IPS DF 6.9 (cell line): ENCODE data around the gene NANOS1.

Experiments
- DNase-seq: peaks from one replicate; pipeline ENCODE4 v3.0.0-alpha.2; 2013; ENCODE audit warnings: low read depth, low spot score
- H3K27ac ChIP-seq: one replicate; pipeline ENCODE4 v1.5.1; 2013; ENCODE audit warnings: low read length, control low read depth
- H3K27me3 ChIP-seq: 2 replicates; pipeline ENCODE4 v1.6.1; 2013; ENCODE audit warnings: mild to moderate bottlenecking, low read length; ENCODE audit not compliant: control insufficient read depth, insufficient read depth
- H3K36me3 ChIP-seq: 2 replicates; pipeline ENCODE4 v1.6.1; 2013; ENCODE audit warnings: low read length; ENCODE audit not compliant: control insufficient read depth, insufficient read depth
- H3K4me1 ChIP-seq: 2 replicates; pipeline ENCODE4 v1.6.1; 2013; ENCODE audit warnings: low read length; ENCODE audit not compliant: control insufficient read depth, insufficient read depth
- H3K4me3 ChIP-seq: 2 replicates; pipeline ENCODE4 v1.5.1; 2013; ENCODE audit warnings: mild to moderate bottlenecking, low read length
- H3K9me3 ChIP-seq: 2 replicates; pipeline ENCODE4 v1.6.1; 2013; ENCODE audit warnings: low read length, inconsistent platforms; ENCODE audit not compliant: control insufficient read depth, insufficient read depth
- WGBS: extraction: QIAGEN DNeasy Blood & Tissue Kit; methylation state at CpG from one replicate; pipeline ENCODE4 v1.1.7; 2013; ENCODE audit warnings: mixed read lengths, missing lambda C conversion rate; ENCODE audit not compliant: insufficient read length, insufficient coverage; 5-methylcytosine and 5-hydroxymethylcytosine counted together

Gene NANOS1

GRCh38 chr10:118992496-118992895 lies 37.0 kb upstream of the NANOS1 start:
- WGBS = no CpG with 5 or more reads among the region's 2 CpGs
- H3K27me3 ChIP-seq = no peaks in the 10 kb centered on the region
- H3K9me3 ChIP-seq = no peaks in the 10 kb centered on the region
- no peak overlapping the region for H3K27ac ChIP-seq
- no peaks in the 10 kb centered on the region for H3K4me1 ChIP-seq
- H3K36me3 ChIP-seq = no peaks in the 10 kb centered on the region
- no peak for DNase-seq
- H3K4me3 ChIP-seq = no peak overlapping the region

DNA sequence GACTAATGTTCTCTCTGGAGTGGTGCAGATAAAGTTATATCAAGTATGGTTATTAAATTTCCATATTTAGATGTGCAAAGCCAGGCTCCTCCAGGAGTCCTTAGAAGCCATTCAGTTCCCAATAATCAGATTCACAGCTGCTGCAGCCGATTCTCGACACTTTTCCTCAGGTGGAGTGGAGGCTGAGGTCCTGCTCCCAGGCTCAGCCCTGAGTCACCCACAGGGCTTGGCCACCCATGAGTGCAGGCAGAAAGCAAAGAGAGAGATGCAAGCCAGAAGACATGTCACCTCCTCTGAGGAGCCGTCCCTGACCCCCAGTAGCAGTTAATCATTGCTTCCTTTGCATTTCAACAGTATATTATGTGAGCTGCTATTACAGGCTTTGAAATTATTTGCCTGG lies 36.3 kb upstream of the NANOS1 start:
- no peaks in the 10 kb centered on the region for H3K9me3 ChIP-seq
- no peak for DNase-seq
- H3K27ac ChIP-seq = no peak overlapping the region
- no peak overlapping the region for H3K4me3 ChIP-seq
- H3K4me1 ChIP-seq = no peaks in the 10 kb centered on the region
- no CpG with 5 or more reads among the region's 3 CpGs for WGBS
- no peaks in the 10 kb centered on the region for H3K27me3 ChIP-seq
- H3K36me3 ChIP-seq = no peaks in the 10 kb centered on the region

GRCh38 chr10:118994321-118994720 lies 35.2 kb upstream of the NANOS1 start:
- Histone ChIP-seq H3K27me3 (no peaks in the 10 kb centered on the region), H3K27ac (no peak overlapping the region), H3K9me3 (no peaks in the 10 kb centered on the region), H3K4me3 (no peak overlapping the region), H3K36me3 (no peaks in the 10 kb centered on the region), H3K4me1 (no peaks in the 10 kb centered on the region)
- no peak for DNase-seq
- WGBS = no CpG with 5 or more reads among the region's 2 CpGs

GRCh38 chr10:118995739-118996138 lies 33.8 kb upstream of the NANOS1 start:
- H3K4me3 ChIP-seq = no peak overlapping the region
- H3K36me3 ChIP-seq = no peaks in the 10 kb centered on the region
- no peaks in the 10 kb centered on the region for H3K27me3 ChIP-seq
- no peaks in the 10 kb centered on the region for H3K4me1 ChIP-seq
- H3K9me3 ChIP-seq = no peaks in the 10 kb centered on the region
- no CpG with 5 or more reads among the region's 10 CpGs for WGBS
- no peak overlapping the region for H3K27ac ChIP-seq
- no peak for DNase-seq

- no peaks in the 10 kb centered on the region for H3K27me3 ChIP-seq
- no peaks in the 10 kb centered on the region for H3K9me3 ChIP-seq
- WGBS = no CpG with 5 or more reads among the region's 2 CpGs
- no peak overlapping the region for H3K4me3 ChIP-seq
- no peak for DNase-seq
- H3K36me3 ChIP-seq = no peaks in the 10 kb centered on the region
- no peaks in the 10 kb centered on the region for H3K4me1 ChIP-seq
- no peak overlapping the region for H3K27ac ChIP-seq
Observed at GRCh38 chr10:118997379-118997778, 32.1 kb upstream of the NANOS1 start.

DNA sequence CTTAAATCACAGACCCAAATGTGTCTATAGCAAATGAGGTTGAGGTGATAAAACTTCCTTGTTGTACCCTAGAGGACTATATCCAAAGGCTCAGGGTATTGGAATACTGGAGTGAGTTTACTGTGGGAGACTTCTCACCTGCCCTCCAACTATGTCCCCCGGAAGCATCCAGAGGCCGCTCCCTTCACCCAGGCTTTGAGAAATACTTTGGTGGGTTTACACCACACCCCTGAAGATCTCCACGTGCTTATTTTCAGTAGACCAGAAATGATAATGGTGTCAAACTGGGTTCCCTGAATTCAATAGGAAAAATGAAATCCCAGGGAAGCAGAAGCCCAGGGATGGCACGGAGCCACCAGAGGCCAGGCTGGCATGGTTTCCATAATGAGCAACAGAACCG lies 31.3 kb upstream of the NANOS1 start:
- Histone ChIP-seq H3K27ac (no peak overlapping the region), H3K4me1 (no peaks in the 10 kb centered on the region), H3K9me3 (no peaks in the 10 kb centered on the region), H3K36me3 (no peaks in the 10 kb centered on the region), H3K27me3 (no peaks in the 10 kb centered on the region), H3K4me3 (no peak overlapping the region)
- no CpG with 5 or more reads among the region's 5 CpGs for WGBS
- no peak for DNase-seq

DNA sequence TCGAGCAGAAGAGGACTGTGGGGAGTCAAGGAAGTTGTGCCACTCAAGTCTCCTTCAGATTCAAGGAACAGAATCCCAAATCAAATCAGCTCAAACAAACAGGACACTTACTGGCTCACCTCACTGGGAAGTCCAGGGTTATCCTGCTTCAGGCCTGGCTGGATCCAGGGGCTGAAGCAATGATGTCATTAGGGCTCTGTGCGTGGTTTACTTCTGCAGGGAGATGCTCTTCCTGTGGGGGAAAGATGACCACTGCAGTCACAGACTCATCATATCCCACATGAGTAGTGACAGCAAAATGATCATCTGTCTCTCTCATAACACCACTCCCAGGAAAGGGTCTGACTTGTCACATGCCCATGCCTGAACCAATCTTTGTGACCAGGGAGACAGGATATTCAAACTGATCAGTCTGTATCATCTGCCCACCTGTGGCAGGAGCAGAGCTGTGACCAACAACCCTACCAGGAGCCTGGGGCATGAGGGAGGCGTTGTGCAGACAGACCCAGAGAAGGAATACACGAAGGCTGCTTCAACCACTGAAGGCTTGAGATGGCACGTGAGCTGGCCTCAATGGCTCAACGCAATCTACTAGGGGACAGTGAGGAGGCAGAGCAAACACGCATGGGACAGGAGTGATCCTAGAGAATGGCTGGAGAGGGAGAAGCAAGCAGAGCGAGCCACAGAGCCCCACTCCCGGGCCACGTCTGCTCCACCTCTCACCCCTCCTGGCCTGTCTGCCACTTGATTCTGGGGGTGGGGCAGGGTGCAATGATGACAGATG lies 27.6 kb upstream of the NANOS1 start:
- Histone ChIP-seq H3K27me3 (no peaks in the 10 kb centered on the region), H3K4me3 (no peak overlapping the region), H3K4me1 (no peaks in the 10 kb centered on the region), H3K27ac (no peak overlapping the region), H3K9me3 (no peaks in the 10 kb centered on the region), H3K36me3 (no peaks in the 10 kb centered on the region)
- no peak for DNase-seq
- WGBS = no CpG with 5 or more reads among the region's 10 CpGs

- no peak for DNase-seq
- WGBS = no CpG with 5 or more reads among the region's 7 CpGs
- no peaks in the 10 kb centered on the region for H3K36me3 ChIP-seq
- no peaks in the 10 kb centered on the region for H3K4me1 ChIP-seq
- no peaks in the 10 kb centered on the region for H3K27me3 ChIP-seq
- no peaks in the 10 kb centered on the region for H3K9me3 ChIP-seq
- H3K4me3 ChIP-seq = no peak overlapping the region
- no peak overlapping the region for H3K27ac ChIP-seq
Observed at GRCh38 chr10:119003572-119004289, 25.8 kb upstream of the NANOS1 start.

GRCh38 chr10:119005362-119006043 lies 24.0 kb upstream of the NANOS1 start:
- no peak overlapping the region for H3K27ac ChIP-seq
- no peak overlapping the region for H3K4me3 ChIP-seq
- no peaks in the 10 kb centered on the region for H3K36me3 ChIP-seq
- no peak for DNase-seq
- no CpG with 5 or more reads among the region's 9 CpGs for WGBS
- H3K27me3 ChIP-seq = no peaks in the 10 kb centered on the region
- H3K9me3 ChIP-seq = no peaks in the 10 kb centered on the region
- no peaks in the 10 kb centered on the region for H3K4me1 ChIP-seq

DNA sequence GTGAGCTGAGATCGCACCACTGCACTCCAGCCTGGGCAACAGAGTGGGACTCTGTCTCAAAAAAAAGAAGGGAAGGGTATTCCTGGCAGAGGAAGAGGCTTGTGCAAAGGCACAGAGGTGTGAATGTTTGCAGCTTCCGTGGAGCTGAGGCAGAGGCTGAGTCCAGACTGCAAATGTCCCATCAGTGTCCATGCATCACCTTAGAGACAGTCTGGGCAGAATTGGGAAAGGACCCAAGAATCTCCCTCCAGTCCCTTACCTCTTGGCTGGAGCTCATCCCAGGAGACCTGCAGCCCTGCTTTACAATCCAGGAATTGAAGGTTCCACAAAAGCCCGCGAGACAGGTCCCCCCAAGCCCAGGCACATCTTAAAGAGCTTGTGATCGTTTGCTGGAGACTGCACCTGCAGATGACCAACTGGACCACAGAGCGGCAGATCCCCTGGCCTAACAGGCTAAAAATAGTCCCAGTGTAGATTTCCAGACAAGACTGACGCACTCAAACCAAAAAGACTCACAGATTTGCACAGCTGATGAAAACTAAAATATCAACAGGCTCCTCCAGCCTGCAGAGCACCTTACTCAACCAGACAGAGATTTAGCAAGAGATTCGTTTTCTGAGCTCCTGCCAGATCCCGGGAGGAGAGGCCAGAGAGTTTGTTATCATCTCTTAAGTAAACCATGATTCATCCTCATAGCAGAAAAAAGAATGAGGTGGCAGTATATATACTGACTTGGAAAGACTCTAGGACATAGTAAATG lies 22.9 kb upstream of the NANOS1 start:
- no peaks in the 10 kb centered on the region for H3K4me1 ChIP-seq
- H3K36me3 ChIP-seq = no peaks in the 10 kb centered on the region
- DNase-seq = no peak
- H3K9me3 ChIP-seq = no peaks in the 10 kb centered on the region
- no peak overlapping the region for H3K4me3 ChIP-seq
- no CpG with 5 or more reads among the region's 9 CpGs for WGBS
- no peaks in the 10 kb centered on the region for H3K27me3 ChIP-seq
- no peak overlapping the region for H3K27ac ChIP-seq
